HepG2 (cell line): ENCODE data around the gene USF1. TPM values are rescaled to one million over a fixed set of nuclear protein-coding genes. Genes with fewer than 3 reads are reported as not detected.

Experiments used
- ATF7 ChIP-seq, 2 experiments: fragments of 450-650 bp in 1 of 2; sonication (generic) in 1 of 2; formaldehyde crosslinking in 1 of 2; IDR thresholded peaks; 2 replicates each; pipeline versions ENCODE4 v1.4.0 to v1.6.1; 2016 to 2020; ENCODE audit warnings: antibody characterized with exemption in 1 of 2, mild to moderate bottlenecking in 1 of 2, missing genetic modification reagents in 1 of 2
- CEBPG ChIP-seq: IDR thresholded peaks from 2 replicates; pipeline ENCODE4 v1.6.1; 2016
- CREB1 ChIP-seq, 2 experiments: fragments of 450-650 bp in 1 of 2; IDR thresholded peaks; 2 replicates each; pipeline ENCODE4 v1.6.1; 2016 to 2017; ENCODE audit warnings: control low read depth in 1 of 2, mild to moderate bottlenecking in 1 of 2, missing compliant biosample characterization in 1 of 2, missing genetic modification characterization in 1 of 2
- ERF ChIP-seq: IDR thresholded peaks from 2 replicates; pipeline ENCODE4 v1.6.1; 2018; ENCODE audit warnings: missing biosample characterization, missing genetic modification reagents
- KLF12 ChIP-seq: sonication (generic); formaldehyde crosslinking; IDR thresholded peaks from 2 replicates; pipeline ENCODE4 v1.4.0; 2020; ENCODE audit warnings: missing genetic modification reagents, borderline replicate concordance
- KLF15 ChIP-seq: sonication (generic); formaldehyde crosslinking; IDR thresholded peaks from 2 replicates; pipeline ENCODE4 v1.8.1; 2023; ENCODE audit warnings: borderline replicate concordance, mild to moderate bottlenecking, inconsistent platforms, missing genetic modification reagents, mixed read lengths
- MED1 ChIP-seq: sonication (generic); formaldehyde crosslinking; IDR thresholded peaks from 2 replicates; pipeline ENCODE4 v1.4.0; 2020; ENCODE audit warnings: missing genetic modification reagents
- RFXANK ChIP-seq: IDR thresholded peaks from 2 replicates; pipeline ENCODE4 v1.6.1; 2016
- RXRA ChIP-seq: sonication (generic); formaldehyde crosslinking; IDR thresholded peaks from 2 replicates; pipeline ENCODE4 v1.5.1; 2020; ENCODE audit warnings: missing genetic modification reagents
- TBX2 ChIP-seq: sonication (generic); formaldehyde crosslinking; IDR thresholded peaks from 2 replicates; pipeline ENCODE4 v1.5.0; 2020; ENCODE audit warnings: missing genetic modification reagents, mild to moderate bottlenecking, borderline replicate concordance
- XBP1 ChIP-seq: sonication (generic); formaldehyde crosslinking; IDR thresholded peaks from 2 replicates; pipeline ENCODE4 v1.5.0; 2020; ENCODE audit warnings: missing genetic modification reagents
- ZNF619 ChIP-seq: sonication (generic); formaldehyde crosslinking; IDR thresholded peaks from 2 replicates; pipeline ENCODE4 v1.4.0; 2020; ENCODE audit warnings: mild to moderate bottlenecking, missing genetic modification reagents
- ZNF792 ChIP-seq: IDR thresholded peaks from 2 replicates; pipeline ENCODE4 v1.6.1; 2016
- polyA plus RNA-seq, 8 experiments: library from polyadenylated mRNA; depleted of rRNA in 3 of 8; stranded (reverse) in 7 of 8; unstranded in 1 of 8; fragments of >200 nt; fragmentation: Illumina TruSeq in 4 of 8; extraction: Trizol in 4 of 8; gene quantifications; 2 replicates each; pipeline versions ENCODE4 v1.2.1 to v1.2.3, GENCODE V29; 2011 to 2016; ENCODE audit warnings: low read depth in 4 of 8, missing spikeins in 1 of 8, mixed read lengths in 1 of 8; ENCODE audit not compliant: insufficient read depth in 1 of 8
- total RNA-seq, 5 experiments: library from RNA; depleted of rRNA; stranded (reverse); fragments of >200 nt; fragmentation: Illumina TruSeq; extraction: Trizol; gene quantifications; 2 replicates each; pipeline ENCODE4 v1.2.3, GENCODE V29; 2016; ENCODE audit warnings: low read depth in 1 of 5
- TF ChIP-seq, protein P1 (sequence below), 2 experiments: IDR thresholded peaks; 2 replicates each; pipeline ENCODE4 v1.6.1; 2011 to 2012; ENCODE audit warnings: low read length in 2 of 2, borderline replicate concordance in 1 of 2, low read depth in 1 of 2, mild to moderate bottlenecking in 1 of 2, moderate library complexity in 1 of 2
- TF ChIP-seq, protein P2 (sequence below): IDR thresholded peaks from 2 replicates; pipeline ENCODE4 v1.6.1; 2016; ENCODE audit warnings: control low read depth
- TF ChIP-seq, protein P3 (sequence below): IDR thresholded peaks from 2 replicates; pipeline ENCODE4 v1.6.1; 2016; ENCODE audit warnings: mild to moderate bottlenecking, missing biosample characterization, missing genetic modification reagents
- TF ChIP-seq, protein P4 (sequence below): sonication (generic); formaldehyde crosslinking; IDR thresholded peaks from 2 replicates; pipeline ENCODE4 v1.8.1; 2023; ENCODE audit warnings: mild to moderate bottlenecking, moderate library complexity, missing genetic modification reagents
- TF ChIP-seq, protein P5 (sequence below): sonication (generic); formaldehyde crosslinking; IDR thresholded peaks from 2 replicates; pipeline ENCODE4 v1.5.0; 2020; ENCODE audit warnings: missing genetic modification reagents
- TF ChIP-seq, protein P6 (sequence below): sonication (generic); formaldehyde crosslinking; IDR thresholded peaks from 2 replicates; pipeline ENCODE4 v1.5.0; 2020; ENCODE audit warnings: mild to moderate bottlenecking, missing genetic modification reagents

The USF1 gene
- total and polyA plus RNA-seq, 2 of the 13 experiments (the other 11 are each of a cell fraction or from before 2014, with no cell fraction given) = 26.9 to 39.4 TPM

DNA sequence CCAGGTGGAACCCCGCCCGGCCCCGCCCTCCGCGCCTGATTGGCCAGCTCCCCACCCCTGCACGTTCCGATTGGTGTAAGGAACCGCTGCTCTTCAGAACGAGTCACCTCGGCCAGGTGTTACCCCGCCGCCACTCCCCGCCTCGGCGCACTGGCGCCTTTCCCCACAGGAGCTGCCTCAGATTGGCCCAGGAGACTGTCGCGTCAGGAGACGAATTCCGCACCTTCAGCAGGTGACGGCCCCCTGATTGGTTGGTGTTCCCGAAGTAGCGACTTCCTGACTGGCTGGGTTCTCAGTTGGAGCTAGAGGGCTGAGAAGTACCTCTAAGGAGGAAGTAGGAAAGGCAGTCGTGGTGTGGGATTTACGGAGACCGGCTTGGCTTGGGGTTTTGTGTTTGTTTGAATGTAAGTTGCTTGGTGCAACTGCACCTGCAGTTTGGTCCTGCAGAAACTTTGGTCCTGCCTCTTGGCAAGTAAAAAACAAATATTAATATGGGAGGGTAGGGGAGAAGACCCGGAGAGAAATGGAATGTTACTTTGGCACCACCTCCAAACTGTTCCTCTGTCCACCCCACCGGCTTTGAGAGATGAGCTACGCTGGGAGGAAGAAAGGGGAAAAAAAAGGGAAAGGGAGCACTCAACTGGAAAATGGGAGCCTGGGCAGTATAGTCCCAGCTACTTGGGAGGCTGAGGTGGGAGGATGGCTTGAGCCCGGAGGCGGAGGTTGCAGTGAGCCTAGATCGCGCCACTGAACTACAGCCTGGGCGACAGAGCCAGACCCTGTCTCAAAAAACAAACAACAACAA is 24.4 kb downstream of the USF1 start (continued):
- peak; percentile 73 for TF ChIP-seq CREB1 (IDR thresholded peaks at IDR 0.05)
- peak; percentile 91 for TF ChIP-seq CREB1 (CRISPR knock-in tag; IDR thresholded peaks at IDR 0.05)
- TF ChIP-seq ZNF792 (CRISPR knock-in tag) = peak; percentile 64; the same call in 1 of the 2 replicates
- no peak for TF ChIP-seq KLF15 (CRISPR knock-in tag)
- TF ChIP-seq RFXANK = peak; percentile 56; the same call in 1 of the 2 replicates
- TF ChIP-seq ZNF619 (CRISPR knock-in tag) = 0 out of 2 replicates have a peak, but pooled peaks have one; percentile 17
- TF ChIP-seq, protein P1, sequence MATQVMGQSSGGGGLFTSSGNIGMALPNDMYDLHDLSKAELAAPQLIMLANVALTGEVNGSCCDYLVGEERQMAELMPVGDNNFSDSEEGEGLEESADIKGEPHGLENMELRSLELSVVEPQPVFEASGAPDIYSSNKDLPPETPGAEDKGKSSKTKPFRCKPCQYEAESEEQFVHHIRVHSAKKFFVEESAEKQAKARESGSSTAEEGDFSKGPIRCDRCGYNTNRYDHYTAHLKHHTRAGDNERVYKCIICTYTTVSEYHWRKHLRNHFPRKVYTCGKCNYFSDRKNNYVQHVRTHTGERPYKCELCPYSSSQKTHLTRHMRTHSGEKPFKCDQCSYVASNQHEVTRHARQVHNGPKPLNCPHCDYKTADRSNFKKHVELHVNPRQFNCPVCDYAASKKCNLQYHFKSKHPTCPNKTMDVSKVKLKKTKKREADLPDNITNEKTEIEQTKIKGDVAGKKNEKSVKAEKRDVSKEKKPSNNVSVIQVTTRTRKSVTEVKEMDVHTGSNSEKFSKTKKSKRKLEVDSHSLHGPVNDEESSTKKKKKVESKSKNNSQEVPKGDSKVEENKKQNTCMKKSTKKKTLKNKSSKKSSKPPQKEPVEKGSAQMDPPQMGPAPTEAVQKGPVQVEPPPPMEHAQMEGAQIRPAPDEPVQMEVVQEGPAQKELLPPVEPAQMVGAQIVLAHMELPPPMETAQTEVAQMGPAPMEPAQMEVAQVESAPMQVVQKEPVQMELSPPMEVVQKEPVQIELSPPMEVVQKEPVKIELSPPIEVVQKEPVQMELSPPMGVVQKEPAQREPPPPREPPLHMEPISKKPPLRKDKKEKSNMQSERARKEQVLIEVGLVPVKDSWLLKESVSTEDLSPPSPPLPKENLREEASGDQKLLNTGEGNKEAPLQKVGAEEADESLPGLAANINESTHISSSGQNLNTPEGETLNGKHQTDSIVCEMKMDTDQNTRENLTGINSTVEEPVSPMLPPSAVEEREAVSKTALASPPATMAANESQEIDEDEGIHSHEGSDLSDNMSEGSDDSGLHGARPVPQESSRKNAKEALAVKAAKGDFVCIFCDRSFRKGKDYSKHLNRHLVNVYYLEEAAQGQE (IDR thresholded peaks at IDR 0.05; ENCODE audit: borderline replicate concordance in 1 of 2, low read depth in 1 of 2, low read length in 2 of 2) = no peak
- TF ChIP-seq CEBPG (CRISPR knock-in tag) = no peak
- TF ChIP-seq, protein P2, sequence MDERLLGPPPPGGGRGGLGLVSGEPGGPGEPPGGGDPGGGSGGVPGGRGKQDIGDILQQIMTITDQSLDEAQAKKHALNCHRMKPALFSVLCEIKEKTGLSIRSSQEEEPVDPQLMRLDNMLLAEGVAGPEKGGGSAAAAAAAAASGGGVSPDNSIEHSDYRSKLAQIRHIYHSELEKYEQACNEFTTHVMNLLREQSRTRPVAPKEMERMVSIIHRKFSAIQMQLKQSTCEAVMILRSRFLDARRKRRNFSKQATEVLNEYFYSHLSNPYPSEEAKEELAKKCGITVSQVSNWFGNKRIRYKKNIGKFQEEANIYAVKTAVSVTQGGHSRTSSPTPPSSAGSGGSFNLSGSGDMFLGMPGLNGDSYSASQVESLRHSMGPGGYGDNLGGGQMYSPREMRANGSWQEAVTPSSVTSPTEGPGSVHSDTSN (CRISPR knock-in tag) = peak; percentile 78
- TF ChIP-seq, protein P3, sequence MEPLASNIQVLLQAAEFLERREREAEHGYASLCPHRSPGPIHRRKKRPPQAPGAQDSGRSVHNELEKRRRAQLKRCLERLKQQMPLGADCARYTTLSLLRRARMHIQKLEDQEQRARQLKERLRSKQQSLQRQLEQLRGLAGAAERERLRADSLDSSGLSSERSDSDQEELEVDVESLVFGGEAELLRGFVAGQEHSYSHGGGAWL (CRISPR knock-in tag) = peak; percentile 69
- TF ChIP-seq, protein P4, sequence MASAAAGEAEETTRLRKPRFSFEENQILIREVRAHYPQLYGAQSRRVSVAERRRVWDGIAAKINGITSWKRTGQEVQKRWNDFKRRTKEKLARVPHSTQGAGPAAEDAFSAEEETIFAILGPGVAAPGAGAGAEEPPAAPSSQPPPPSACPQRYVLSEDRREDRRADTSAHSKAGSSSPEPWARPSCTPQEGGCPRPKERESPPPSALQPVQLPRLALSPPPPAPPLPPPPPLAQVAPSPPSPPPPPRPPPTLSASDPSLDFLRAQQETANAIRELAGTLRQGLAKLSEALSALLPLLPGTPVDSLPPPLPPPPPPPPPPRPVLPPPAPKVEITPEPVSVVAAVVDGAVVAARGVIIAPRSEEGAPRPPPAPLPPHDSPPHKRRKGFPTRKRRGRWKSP (CRISPR knock-in tag) = no peak
- no peak for TF ChIP-seq RXRA (CRISPR knock-in tag)
- TF ChIP-seq ERF (CRISPR knock-in tag) = peak; percentile 58; the same call in 1 of the 2 replicates
- TF ChIP-seq, protein P5, sequence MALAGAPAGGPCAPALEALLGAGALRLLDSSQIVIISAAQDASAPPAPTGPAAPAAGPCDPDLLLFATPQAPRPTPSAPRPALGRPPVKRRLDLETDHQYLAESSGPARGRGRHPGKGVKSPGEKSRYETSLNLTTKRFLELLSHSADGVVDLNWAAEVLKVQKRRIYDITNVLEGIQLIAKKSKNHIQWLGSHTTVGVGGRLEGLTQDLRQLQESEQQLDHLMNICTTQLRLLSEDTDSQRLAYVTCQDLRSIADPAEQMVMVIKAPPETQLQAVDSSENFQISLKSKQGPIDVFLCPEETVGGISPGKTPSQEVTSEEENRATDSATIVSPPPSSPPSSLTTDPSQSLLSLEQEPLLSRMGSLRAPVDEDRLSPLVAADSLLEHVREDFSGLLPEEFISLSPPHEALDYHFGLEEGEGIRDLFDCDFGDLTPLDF (CRISPR knock-in tag) = peak; percentile 85
- TF ChIP-seq ATF7 (IDR thresholded peaks at IDR 0.05) = no peak
- TF ChIP-seq ATF7 (CRISPR knock-in tag; IDR thresholded peaks at IDR 0.05) = 0 out of 2 replicates have a peak, but pooled peaks have one; percentile 5
- peak; percentile 85 for TF ChIP-seq TBX2 (CRISPR knock-in tag)
- TF ChIP-seq KLF12 (CRISPR knock-in tag) = peak; percentile 74; the same call in 1 of the 2 replicates
- 0 out of 2 replicates have a peak, but pooled peaks have one; percentile 66 for TF ChIP-seq XBP1 (CRISPR knock-in tag)
- TF ChIP-seq MED1 = peak; percentile 46; the same call in 1 of the 2 replicates
- TF ChIP-seq, protein P6, sequence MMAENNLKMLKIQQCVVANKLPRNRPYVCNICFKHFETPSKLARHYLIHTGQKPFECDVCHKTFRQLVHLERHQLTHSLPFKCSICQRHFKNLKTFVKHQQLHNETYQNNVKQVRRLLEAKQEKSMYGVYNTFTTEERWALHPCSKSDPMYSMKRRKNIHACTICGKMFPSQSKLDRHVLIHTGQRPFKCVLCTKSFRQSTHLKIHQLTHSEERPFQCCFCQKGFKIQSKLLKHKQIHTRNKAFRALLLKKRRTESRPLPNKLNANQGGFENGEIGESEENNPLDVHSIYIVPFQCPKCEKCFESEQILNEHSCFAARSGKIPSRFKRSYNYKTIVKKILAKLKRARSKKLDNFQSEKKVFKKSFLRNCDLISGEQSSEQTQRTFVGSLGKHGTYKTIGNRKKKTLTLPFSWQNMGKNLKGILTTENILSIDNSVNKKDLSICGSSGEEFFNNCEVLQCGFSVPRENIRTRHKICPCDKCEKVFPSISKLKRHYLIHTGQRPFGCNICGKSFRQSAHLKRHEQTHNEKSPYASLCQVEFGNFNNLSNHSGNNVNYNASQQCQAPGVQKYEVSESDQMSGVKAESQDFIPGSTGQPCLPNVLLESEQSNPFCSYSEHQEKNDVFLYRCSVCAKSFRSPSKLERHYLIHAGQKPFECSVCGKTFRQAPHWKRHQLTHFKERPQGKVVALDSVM (CRISPR knock-in tag) = peak; percentile 99
